Panc1 (cell line): ENCODE data around the gene PPM1N. TPM values are rescaled to one million over a fixed set of nuclear protein-coding genes. Genes with fewer than 3 reads are reported as not detected.
A peak's percentile ranks its signal among the peaks of the same experiment; 100 is the strongest.

ENCODE experiments used
- ATAC-seq: fragments of 200-7000 bp; cut with Tn5 transposase; 2 replicates; pipeline ENCODE4 v1.9.1; 2020; ENCODE audit warnings: mild to moderate bottlenecking, moderate library complexity
- BruUV-seq: library from RNA; stranded (reverse); fragments of 400-500 nt; replicated peaks from 2 replicates; lab custom pipeline; 2021; lab: Mats Ljungman, UMichigan
- CTCF ChIA-PET: fragments of 300-600 bp; sonication (Branson Sonifier 250); formaldehyde crosslinking; loops from one replicate; lab custom pipeline; 2022; ENCODE audit warnings: antibody characterized with exemption; lab: Charles Lee
- POLR2A ChIA-PET: fragments of 300-600 bp; sonication (Branson Sonifier 250); formaldehyde crosslinking; loops from one replicate; lab custom pipeline; 2022; ENCODE audit warnings: antibody characterized with exemption; lab: Charles Lee
- DNase-seq: peaks from one replicate; pipeline ENCODE4 v3.0.0-alpha.2; 2010; ENCODE audit warnings: low read depth, low spot score
- H3K27ac ChIP-seq: 2 replicates; pipeline ENCODE4 v1.5.1; 2011; ENCODE audit warnings: mild to moderate bottlenecking, low read length, inconsistent platforms
- H3K27me3 ChIP-seq: fragments of 200-500 bp; sonication (Bioruptor generic); 2 replicates; pipeline ENCODE4 v1.6.0; 2014; ENCODE audit warnings: low read length, inconsistent platforms; ENCODE audit not compliant: control insufficient read depth, insufficient read depth
- H3K36me3 ChIP-seq: fragments of 200-500 bp; sonication (Bioruptor generic); 2 replicates; pipeline ENCODE4 v1.5.1; 2014; ENCODE audit warnings: inconsistent platforms, mild to moderate bottlenecking, low read length, moderate library complexity; ENCODE audit not compliant: control insufficient read depth, insufficient read depth
- H3K4me1 ChIP-seq: 2 replicates; pipeline ENCODE4 v1.5.1; 2011; ENCODE audit warnings: inconsistent platforms, mild to moderate bottlenecking, low read length, moderate library complexity; ENCODE audit not compliant: control insufficient read depth, insufficient read depth
- H3K4me3 ChIP-seq, 2 experiments: 2 replicates each; pipeline ENCODE4 v1.5.1; 2011 to 2012; ENCODE audit warnings: low read depth in 2 of 2, low read length in 2 of 2, mild to moderate bottlenecking in 2 of 2, inconsistent platforms in 1 of 2, moderate library complexity in 1 of 2
- H3K9me3 ChIP-seq: fragments of 200-500 bp; sonication (Bioruptor generic); 2 replicates; pipeline ENCODE4 v1.5.1; 2014; ENCODE audit warnings: low read depth, mild to moderate bottlenecking, inconsistent platforms, low read length, moderate library complexity; ENCODE audit not compliant: control insufficient read depth, insufficient read depth
- POLR2AphosphoS5 ChIP-seq: IDR thresholded peaks from 2 replicates; pipeline ENCODE4 v1.6.1; 2012; ENCODE audit warnings: mild to moderate bottlenecking, low read depth, low read length, moderate library complexity
- SIN3A ChIP-seq: IDR thresholded peaks from 2 replicates; pipeline ENCODE4 v1.6.1; 2012; ENCODE audit warnings: low read depth, mild to moderate bottlenecking, low read length, moderate library complexity, borderline replicate concordance; ENCODE audit not compliant: insufficient read depth
- TCF7L2 ChIP-seq: IDR thresholded peaks from 2 replicates; pipeline ENCODE4 v1.6.1; 2011; ENCODE audit warnings: mild to moderate bottlenecking, low read depth, low read length, inconsistent platforms
- in situ Hi-C: cut with HindIII; loops from 2 replicates; pipeline ENCODE4 v1.10.0; 2016; ENCODE audit warnings: low sequenced_read_pairs, low pct_unique_long_range_greater_than_20kb
- intact Hi-C: fragments of 100-400 bp; cut with micrococcal nuclease; formaldehyde crosslinking; loops from one replicate; pipeline ENCODE4 v1.10.0; 2022; ENCODE audit not compliant: unreplicated experiment
- total RNA-seq: library from RNA; stranded (reverse); gene quantifications from one replicate; pipeline ENCODE4 v1.2.1, GENCODE V29; 2021; ENCODE audit not compliant: unreplicated experiment
- TF ChIP-seq, protein P1 (sequence below): fragments of 450-650 bp; IDR thresholded peaks from 2 replicates; pipeline ENCODE4 v1.5.1; 2017; ENCODE audit warnings: mild to moderate bottlenecking
- TF ChIP-seq, protein P2 (sequence below), 2 experiments: IDR thresholded peaks; 2 replicates each; pipeline ENCODE4 v1.6.1; 2011 to 2012; ENCODE audit warnings: low read depth in 2 of 2, control low read depth in 1 of 2, low read length in 1 of 2, mild to moderate bottlenecking in 1 of 2, moderate library complexity in 1 of 2; ENCODE audit not compliant: insufficient read depth in 1 of 2

PPM1N gene
- total RNA-seq, 1 experiment from 2014 or later = 3.3 TPM

DNA sequence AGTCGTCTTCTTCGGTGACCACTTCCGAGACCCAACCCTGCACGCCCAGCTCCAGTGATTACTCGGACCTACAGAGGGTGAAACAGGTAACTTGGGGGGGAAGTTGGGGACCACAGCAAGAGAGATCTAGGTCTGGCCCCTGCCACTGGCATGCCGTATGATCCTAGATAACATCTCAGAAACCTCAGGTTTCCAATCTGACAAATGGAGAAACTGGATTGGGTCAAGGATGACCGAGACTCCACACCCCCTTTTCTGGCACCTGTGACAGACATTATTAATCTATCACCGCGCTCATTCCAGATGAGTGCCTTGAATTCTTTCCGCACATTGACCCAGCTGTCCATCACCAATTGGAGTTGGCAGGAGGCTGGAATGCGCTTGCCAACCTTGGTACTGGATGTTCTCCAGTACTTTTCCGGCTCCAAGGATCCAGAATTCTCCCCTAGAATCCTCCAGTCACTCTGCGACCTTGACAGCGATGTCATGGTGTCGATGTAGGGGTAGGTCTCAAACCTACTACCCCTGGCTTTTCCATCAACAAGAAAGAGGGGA lies 26.4 kb downstream of the PPM1N start:
- Histone ChIP-seq H3K4me1 (no peaks in the 10 kb centered on the region; the same call in 1 of the 2 replicates), H3K4me3 (no peak overlapping the region), H3K27me3 (no peaks in the 10 kb centered on the region), H3K9me3 (no peaks in the 10 kb centered on the region), H3K36me3 (peaks cover 8% of the 10 kb centered on the region; the same call in 1 of the 2 replicates), H3K27ac (no peak overlapping the region)
- TF ChIP-seq TCF7L2 (no peak), POLR2AphosphoS5 (no peak), SIN3A (no peak)
- TF ChIP-seq, protein P1, sequence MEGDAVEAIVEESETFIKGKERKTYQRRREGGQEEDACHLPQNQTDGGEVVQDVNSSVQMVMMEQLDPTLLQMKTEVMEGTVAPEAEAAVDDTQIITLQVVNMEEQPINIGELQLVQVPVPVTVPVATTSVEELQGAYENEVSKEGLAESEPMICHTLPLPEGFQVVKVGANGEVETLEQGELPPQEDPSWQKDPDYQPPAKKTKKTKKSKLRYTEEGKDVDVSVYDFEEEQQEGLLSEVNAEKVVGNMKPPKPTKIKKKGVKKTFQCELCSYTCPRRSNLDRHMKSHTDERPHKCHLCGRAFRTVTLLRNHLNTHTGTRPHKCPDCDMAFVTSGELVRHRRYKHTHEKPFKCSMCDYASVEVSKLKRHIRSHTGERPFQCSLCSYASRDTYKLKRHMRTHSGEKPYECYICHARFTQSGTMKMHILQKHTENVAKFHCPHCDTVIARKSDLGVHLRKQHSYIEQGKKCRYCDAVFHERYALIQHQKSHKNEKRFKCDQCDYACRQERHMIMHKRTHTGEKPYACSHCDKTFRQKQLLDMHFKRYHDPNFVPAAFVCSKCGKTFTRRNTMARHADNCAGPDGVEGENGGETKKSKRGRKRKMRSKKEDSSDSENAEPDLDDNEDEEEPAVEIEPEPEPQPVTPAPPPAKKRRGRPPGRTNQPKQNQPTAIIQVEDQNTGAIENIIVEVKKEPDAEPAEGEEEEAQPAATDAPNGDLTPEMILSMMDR = no peak
- TF ChIP-seq, protein P2, sequence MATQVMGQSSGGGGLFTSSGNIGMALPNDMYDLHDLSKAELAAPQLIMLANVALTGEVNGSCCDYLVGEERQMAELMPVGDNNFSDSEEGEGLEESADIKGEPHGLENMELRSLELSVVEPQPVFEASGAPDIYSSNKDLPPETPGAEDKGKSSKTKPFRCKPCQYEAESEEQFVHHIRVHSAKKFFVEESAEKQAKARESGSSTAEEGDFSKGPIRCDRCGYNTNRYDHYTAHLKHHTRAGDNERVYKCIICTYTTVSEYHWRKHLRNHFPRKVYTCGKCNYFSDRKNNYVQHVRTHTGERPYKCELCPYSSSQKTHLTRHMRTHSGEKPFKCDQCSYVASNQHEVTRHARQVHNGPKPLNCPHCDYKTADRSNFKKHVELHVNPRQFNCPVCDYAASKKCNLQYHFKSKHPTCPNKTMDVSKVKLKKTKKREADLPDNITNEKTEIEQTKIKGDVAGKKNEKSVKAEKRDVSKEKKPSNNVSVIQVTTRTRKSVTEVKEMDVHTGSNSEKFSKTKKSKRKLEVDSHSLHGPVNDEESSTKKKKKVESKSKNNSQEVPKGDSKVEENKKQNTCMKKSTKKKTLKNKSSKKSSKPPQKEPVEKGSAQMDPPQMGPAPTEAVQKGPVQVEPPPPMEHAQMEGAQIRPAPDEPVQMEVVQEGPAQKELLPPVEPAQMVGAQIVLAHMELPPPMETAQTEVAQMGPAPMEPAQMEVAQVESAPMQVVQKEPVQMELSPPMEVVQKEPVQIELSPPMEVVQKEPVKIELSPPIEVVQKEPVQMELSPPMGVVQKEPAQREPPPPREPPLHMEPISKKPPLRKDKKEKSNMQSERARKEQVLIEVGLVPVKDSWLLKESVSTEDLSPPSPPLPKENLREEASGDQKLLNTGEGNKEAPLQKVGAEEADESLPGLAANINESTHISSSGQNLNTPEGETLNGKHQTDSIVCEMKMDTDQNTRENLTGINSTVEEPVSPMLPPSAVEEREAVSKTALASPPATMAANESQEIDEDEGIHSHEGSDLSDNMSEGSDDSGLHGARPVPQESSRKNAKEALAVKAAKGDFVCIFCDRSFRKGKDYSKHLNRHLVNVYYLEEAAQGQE (IDR thresholded peaks at IDR 0.05; ENCODE audit: insufficient read depth in 1 of 2, low read depth in 2 of 2, low read length in 1 of 2) = no peak
- ATAC-seq = no peak
- ChIA-PET CTCF (no interaction called here), POLR2A (no interaction called here)
- in situ Hi-C loops = no loop called here
- no TSS peak for BruUV-seq
- DNase-seq = no peak
- intact Hi-C loops = no loop called here

DNA sequence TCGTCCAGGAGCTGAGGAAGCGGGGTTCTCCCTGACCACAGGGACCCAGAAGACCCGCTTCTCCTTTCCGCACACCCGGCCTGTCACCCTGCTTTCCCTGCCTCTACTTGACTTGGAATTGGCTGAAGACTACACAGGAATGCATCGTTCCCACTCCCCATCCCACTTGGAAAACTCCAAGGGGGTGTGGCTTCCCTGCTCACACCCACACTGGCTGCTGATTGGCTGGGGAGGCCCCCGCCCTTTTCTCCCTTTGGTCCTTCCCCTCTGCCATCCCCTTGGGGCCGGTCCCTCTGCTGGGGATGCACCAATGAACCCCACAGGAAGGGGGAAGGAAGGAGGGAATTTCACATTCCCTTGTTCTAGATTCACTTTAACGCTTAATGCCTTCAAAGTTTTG lies 27.9 kb downstream of the PPM1N start:
- peak; percentile 63 for ATAC-seq
- Histone ChIP-seq H3K4me1 (no peaks in the 10 kb centered on the region), H3K4me3 (no peak overlapping the region), H3K27ac (no peak overlapping the region), H3K36me3 (peaks cover 8% of the 10 kb centered on the region; the same call in 1 of the 2 replicates), H3K9me3 (no peaks in the 10 kb centered on the region), H3K27me3 (no peaks in the 10 kb centered on the region)
- in situ Hi-C loops (no loop called here), intact Hi-C loops (no loop called here)
- no peak for DNase-seq
- ChIA-PET CTCF (no interaction called here), POLR2A (no interaction called here)
- BruUV-seq = TSS peak; percentile 51
- TF ChIP-seq TCF7L2 (no peak), SIN3A (no peak), POLR2AphosphoS5 (no peak)
- TF ChIP-seq, protein P1 = no peak
- TF ChIP-seq, protein P2 (IDR thresholded peaks at IDR 0.05; ENCODE audit: insufficient read depth in 1 of 2, low read depth in 2 of 2, low read length in 1 of 2) = no peak
